Neural cell (in vitro differentiated cells): Measurements from ENCODE around the gene DIS3L2.

ENCODE experiments used
- EZH2 ChIP-seq: fragments of 200-600, 300-800 bp; shearing (Covaris generic), sonication (generic); IDR thresholded peaks from 2 replicates; pipeline ENCODE4 v1.6.1; 2014; ENCODE audit warnings: antibody characterized with exemption, low read length, borderline replicate concordance, mild to moderate bottlenecking; ENCODE audit not compliant: insufficient read depth, poor library complexity, severe bottlenecking
- TF ChIP-seq, protein P1 (sequence below): fragments of 450-650 bp; IDR thresholded peaks from 2 replicates; pipeline ENCODE4 v1.5.1; 2014; ENCODE audit warnings: antibody characterized with exemption, mild to moderate bottlenecking, moderate library complexity; ENCODE audit not compliant: poor library complexity, severe bottlenecking

DNA sequence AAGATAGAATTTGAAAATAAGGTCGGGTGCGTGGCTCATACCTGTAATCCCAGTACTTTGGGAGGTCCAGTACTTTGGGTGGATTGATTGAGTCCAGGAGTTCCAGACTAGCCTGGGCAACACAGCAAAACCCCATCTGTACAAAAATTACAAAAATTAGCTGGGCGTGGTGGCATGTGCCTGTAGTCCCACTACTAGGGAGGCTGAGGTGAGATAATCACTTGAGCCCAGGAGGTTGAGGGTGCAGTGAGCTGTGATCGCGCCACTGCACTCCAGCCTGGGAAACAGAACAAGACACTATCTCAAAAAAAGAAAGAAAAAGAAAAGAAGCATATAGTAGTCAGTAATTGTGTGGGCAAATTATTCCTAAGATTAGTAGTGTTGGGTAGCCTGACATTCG lies 222.8 kb downstream of the DIS3L2 start:
- no peak for TF ChIP-seq EZH2
- TF ChIP-seq, protein P1, sequence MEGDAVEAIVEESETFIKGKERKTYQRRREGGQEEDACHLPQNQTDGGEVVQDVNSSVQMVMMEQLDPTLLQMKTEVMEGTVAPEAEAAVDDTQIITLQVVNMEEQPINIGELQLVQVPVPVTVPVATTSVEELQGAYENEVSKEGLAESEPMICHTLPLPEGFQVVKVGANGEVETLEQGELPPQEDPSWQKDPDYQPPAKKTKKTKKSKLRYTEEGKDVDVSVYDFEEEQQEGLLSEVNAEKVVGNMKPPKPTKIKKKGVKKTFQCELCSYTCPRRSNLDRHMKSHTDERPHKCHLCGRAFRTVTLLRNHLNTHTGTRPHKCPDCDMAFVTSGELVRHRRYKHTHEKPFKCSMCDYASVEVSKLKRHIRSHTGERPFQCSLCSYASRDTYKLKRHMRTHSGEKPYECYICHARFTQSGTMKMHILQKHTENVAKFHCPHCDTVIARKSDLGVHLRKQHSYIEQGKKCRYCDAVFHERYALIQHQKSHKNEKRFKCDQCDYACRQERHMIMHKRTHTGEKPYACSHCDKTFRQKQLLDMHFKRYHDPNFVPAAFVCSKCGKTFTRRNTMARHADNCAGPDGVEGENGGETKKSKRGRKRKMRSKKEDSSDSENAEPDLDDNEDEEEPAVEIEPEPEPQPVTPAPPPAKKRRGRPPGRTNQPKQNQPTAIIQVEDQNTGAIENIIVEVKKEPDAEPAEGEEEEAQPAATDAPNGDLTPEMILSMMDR = no peak
